Smooth muscle cell (in vitro differentiated cells): ENCODE results near the gene GPR151. TPM values are rescaled to one million over a fixed set of nuclear protein-coding genes. Genes with fewer than 3 reads are reported as not detected.

Experiments used
- DNase-seq: peaks from one replicate; lab custom pipeline; 2025; ENCODE audit not compliant: unreplicated experiment; lab: John Stamatoyannopoulos, UW
- H2AFZ ChIP-seq: fragments of 200-600 bp; sonication (generic); 2 replicates; pipeline ENCODE4 v1.6.0; 2016; ENCODE audit warnings: antibody characterized with exemption, low read depth, mild to moderate bottlenecking
- H3F3A ChIP-seq: fragments of 200-600 bp; sonication (generic); 2 replicates; pipeline ENCODE4 v1.6.0; 2017; ENCODE audit warnings: antibody characterized with exemption, low read depth
- H3K27ac ChIP-seq: fragments of 200-600 bp; sonication (generic); 2 replicates; pipeline ENCODE4 v1.5.1; 2016; ENCODE audit warnings: low read depth, mild to moderate bottlenecking
- H3K27me3 ChIP-seq: fragments of 200-600 bp; sonication (generic); 2 replicates; pipeline ENCODE4 v1.6.1; 2016; ENCODE audit warnings: low read depth, mild to moderate bottlenecking
- H3K36me3 ChIP-seq: fragments of 200-600 bp; sonication (generic); 2 replicates; pipeline ENCODE4 v1.5.1; 2016; ENCODE audit warnings: low read depth
- H3K4me1 ChIP-seq: fragments of 200-600 bp; sonication (generic); 2 replicates; pipeline ENCODE4 v1.5.1; 2016; ENCODE audit warnings: low read depth
- H3K4me2 ChIP-seq: fragments of 200-600 bp; sonication (generic); 2 replicates; pipeline ENCODE4 v1.6.0; 2016; ENCODE audit warnings: mild to moderate bottlenecking
- H3K4me3 ChIP-seq: fragments of 200-600 bp; sonication (generic); 2 replicates; pipeline ENCODE4 v1.5.1; 2016; ENCODE audit warnings: mild to moderate bottlenecking
- H3K79me2 ChIP-seq: fragments of 200-600 bp; sonication (generic); 2 replicates; pipeline ENCODE4 v1.6.0; 2016; ENCODE audit warnings: low read depth, mild to moderate bottlenecking
- H3K9ac ChIP-seq: fragments of 200-600 bp; sonication (generic); 2 replicates; pipeline ENCODE4 v1.6.0; 2016; ENCODE audit warnings: low read depth
- H3K9me3 ChIP-seq: fragments of 200-600 bp; sonication (generic); replicated peaks from 2 replicates; pipeline ENCODE4 v1.5.1; 2016; ENCODE audit warnings: low read depth
- H4K20me1 ChIP-seq: fragments of 200-600 bp; sonication (generic); 2 replicates; pipeline ENCODE4 v1.6.0; 2016; ENCODE audit warnings: low read depth
- CTCF ChIP-seq: fragments of 200-600 bp; sonication (generic); IDR thresholded peaks from 2 replicates; pipeline ENCODE4 v1.5.1; 2017; ENCODE audit warnings: borderline replicate concordance, mild to moderate bottlenecking, antibody characterized with exemption; ENCODE audit not compliant: insufficient read depth, poor library complexity, severe bottlenecking
- WGBS: methylation state at CpG from one replicate; pipeline ENCODE4 v1.1.7; 2016; ENCODE audit warnings: low lambda C conversion rate; 5-methylcytosine and 5-hydroxymethylcytosine counted together
- polyA plus RNA-seq: library from polyadenylated mRNA; unstranded; fragments of >200 nt; fragmentation: Nextera tagmentation; extraction: Ambion mirVana; gene quantifications from 2 replicates; pipeline ENCODE4 v1.2.1, GENCODE V29; 2016
- total RNA-seq: library from RNA; depleted of rRNA; stranded (reverse); fragments of >200 nt; gene quantifications from 2 replicates; pipeline ENCODE4 v1.2.3, GENCODE V29; 2014

GPR151 gene
- total and polyA plus RNA-seq, 2 experiments from 2014 or later: not detected

- 97% methylated on average over 5 of the region's 5 CpGs for WGBS
- H3K79me2 ChIP-seq: peaks cover 3% of the 10 kb centered on the region
- no peaks in the 10 kb centered on the region for H4K20me1 ChIP-seq
- no peaks in the 10 kb centered on the region for H3F3A ChIP-seq
- no peaks in the 10 kb centered on the region for H3K4me1 ChIP-seq
- TF ChIP-seq CTCF: no peak
- H2AFZ ChIP-seq: no peak overlapping the region
- no peak for DNase-seq
- peaks cover 21% of the 10 kb centered on the region for H3K36me3 ChIP-seq
- no peaks in the 10 kb centered on the region for H3K9me3 ChIP-seq
- H3K27me3 ChIP-seq: no peaks in the 10 kb centered on the region
- no peak overlapping the region for H3K27ac ChIP-seq
- H3K4me3 ChIP-seq: no peak overlapping the region
- no peak overlapping the region for H3K9ac ChIP-seq
- no peak overlapping the region for H3K4me2 ChIP-seq
Observed at GRCh38 chr5:146507428-146507827, 8.6 kb downstream of the GPR151 start.

GRCh38 chr5:146499680-146500079, 16.3 kb downstream of the GPR151 start:
- Histone ChIP-seq H3K27ac (no peak overlapping the region), H3K4me1 (no peaks in the 10 kb centered on the region), H3K9ac (no peak overlapping the region), H3K79me2 (peaks cover 7% of the 10 kb centered on the region), H3K9me3 (no peaks in the 10 kb centered on the region), H2AFZ (no peak overlapping the region), H3K27me3 (no peaks in the 10 kb centered on the region), H3K36me3 (no peaks in the 10 kb centered on the region), H3K4me3 (no peak overlapping the region), H3K4me2 (no peak overlapping the region), H4K20me1 (peaks cover 21% of the 10 kb centered on the region), H3F3A (no peaks in the 10 kb centered on the region)
- DNase-seq: no peak
- no peak for TF ChIP-seq CTCF
- 98% methylated on average over 4 of the region's 4 CpGs for WGBS

GRCh38 chr5:146494656-146495055, 21.3 kb downstream of the GPR151 start:
- Histone ChIP-seq H3K4me1 (no peaks in the 10 kb centered on the region), H3K4me3 (no peak overlapping the region), H3K9ac (no peak overlapping the region), H3K36me3 (peaks cover 5% of the 10 kb centered on the region), H3K9me3 (no peaks in the 10 kb centered on the region), H3K79me2 (peaks cover 4% of the 10 kb centered on the region), H3K27ac (no peak overlapping the region), H2AFZ (no peak overlapping the region), H3K4me2 (no peak overlapping the region), H4K20me1 (peaks cover 14% of the 10 kb centered on the region), H3F3A (no peaks in the 10 kb centered on the region), H3K27me3 (no peaks in the 10 kb centered on the region)
- no peak for TF ChIP-seq CTCF
- DNase-seq: no peak
- 100% methylated on average over 2 of the region's 2 CpGs for WGBS

GRCh38 chr5:146490089-146490843, 25.7 kb downstream of the GPR151 start:
- H3K27me3 ChIP-seq: no peaks in the 10 kb centered on the region
- DNase-seq: no peak
- TF ChIP-seq CTCF: no peak
- no peak overlapping the region for H2AFZ ChIP-seq
- peaks cover 14% of the 10 kb centered on the region for H3K36me3 ChIP-seq
- no peaks in the 10 kb centered on the region for H3K79me2 ChIP-seq
- WGBS: 94% methylated on average over 3 of the region's 3 CpGs
- no peaks in the 10 kb centered on the region for H4K20me1 ChIP-seq
- H3K4me2 ChIP-seq: no peak overlapping the region
- H3K4me1 ChIP-seq: no peaks in the 10 kb centered on the region
- no peak overlapping the region for H3K27ac ChIP-seq
- H3K9me3 ChIP-seq: no peaks in the 10 kb centered on the region
- no peaks in the 10 kb centered on the region for H3F3A ChIP-seq
- H3K9ac ChIP-seq: no peak overlapping the region
- no peak overlapping the region for H3K4me3 ChIP-seq
